ENCODE data around the gene TMEM52. TPM values are rescaled to one million over a fixed set of nuclear protein-coding genes. Genes with fewer than 3 reads are reported as not detected.

TMEM52 gene
- total and polyA plus RNA-seq, 2 experiments from 2014 or later: 3.6 to 5.8 TPM

DNA sequence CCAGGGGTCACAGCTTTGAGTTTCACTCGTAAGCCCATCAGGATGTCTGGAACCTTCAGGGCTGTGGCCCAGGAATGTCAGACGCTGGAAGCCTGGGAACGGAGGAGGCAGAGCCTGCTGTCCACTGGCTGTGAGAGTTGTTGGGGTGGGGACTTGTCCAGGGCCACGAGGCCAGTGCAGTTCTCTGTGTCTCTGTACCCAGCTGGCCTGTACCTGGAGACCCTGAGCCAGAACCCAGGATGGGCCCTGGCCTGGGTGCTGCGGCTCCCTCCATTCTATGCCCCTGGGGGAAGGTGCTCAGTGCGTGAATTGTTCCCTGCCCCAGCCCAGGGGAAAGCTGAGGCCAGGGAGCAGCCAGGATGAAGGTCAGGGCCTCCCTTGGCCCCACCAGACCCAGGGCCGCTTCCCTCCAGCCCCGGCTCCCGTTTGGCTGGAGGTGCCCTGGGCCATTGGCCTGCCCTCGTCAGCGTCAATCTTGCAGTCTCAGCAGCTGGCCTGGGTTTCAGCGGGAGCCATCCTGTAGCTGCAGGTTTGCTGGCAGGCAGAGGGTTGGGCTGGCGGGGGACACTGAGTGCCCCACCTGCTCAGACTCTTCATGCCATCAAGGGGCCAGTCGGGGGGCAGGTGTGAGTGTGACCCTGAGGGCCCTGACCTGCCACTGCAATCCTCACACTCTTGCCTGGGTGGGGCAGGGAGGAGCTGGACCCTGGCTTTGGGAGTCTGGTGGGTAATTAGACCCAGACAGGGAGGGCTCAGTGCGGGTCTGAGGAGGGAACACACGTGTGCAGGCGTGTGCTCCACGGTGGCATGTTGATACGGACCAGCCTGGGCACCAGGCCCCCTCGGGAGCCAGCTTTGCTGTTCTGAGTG is 4.7 kb downstream of the TMEM52 start:
- WGBS (ENCODE audit: low lambda C conversion rate, missing lambda C conversion rate): 73% methylated on average over 18 of the region's 20 CpGs
- H2AFZ ChIP-seq: no peak overlapping the region
- no peaks in the 10 kb centered on the region for H3K36me3 ChIP-seq (replicated peaks; ENCODE audit: insufficient read depth, low read depth)
- H3K4me3 ChIP-seq: no peak overlapping the region
- no peak overlapping the region for H3K4me2 ChIP-seq
- H3K79me2 ChIP-seq: no peaks in the 10 kb centered on the region
- no peaks in the 10 kb centered on the region for H3K9me3 ChIP-seq (ENCODE audit: low read depth)
- H3K4me1 ChIP-seq (ENCODE audit: insufficient read depth): peaks cover 12% of the 10 kb centered on the region
- H4K20me1 ChIP-seq (ENCODE audit: insufficient read depth, poor library complexity, severe bottlenecking): no peaks in the 10 kb centered on the region
- H3K9me2 ChIP-seq (replicated peaks; ENCODE audit: insufficient read depth): no peaks in the 10 kb centered on the region
- H3K27ac ChIP-seq: no peak overlapping the region
- TF ChIP-seq EZH2phosphoT487 (IDR thresholded peaks at IDR 0.05; ENCODE audit: low read depth, severe bottlenecking, unreplicated experiment) (no peak), EZH2 (IDR thresholded peaks at IDR 0.05; ENCODE audit: borderline replicate concordance) (no peak)
- TF ChIP-seq, protein P1, sequence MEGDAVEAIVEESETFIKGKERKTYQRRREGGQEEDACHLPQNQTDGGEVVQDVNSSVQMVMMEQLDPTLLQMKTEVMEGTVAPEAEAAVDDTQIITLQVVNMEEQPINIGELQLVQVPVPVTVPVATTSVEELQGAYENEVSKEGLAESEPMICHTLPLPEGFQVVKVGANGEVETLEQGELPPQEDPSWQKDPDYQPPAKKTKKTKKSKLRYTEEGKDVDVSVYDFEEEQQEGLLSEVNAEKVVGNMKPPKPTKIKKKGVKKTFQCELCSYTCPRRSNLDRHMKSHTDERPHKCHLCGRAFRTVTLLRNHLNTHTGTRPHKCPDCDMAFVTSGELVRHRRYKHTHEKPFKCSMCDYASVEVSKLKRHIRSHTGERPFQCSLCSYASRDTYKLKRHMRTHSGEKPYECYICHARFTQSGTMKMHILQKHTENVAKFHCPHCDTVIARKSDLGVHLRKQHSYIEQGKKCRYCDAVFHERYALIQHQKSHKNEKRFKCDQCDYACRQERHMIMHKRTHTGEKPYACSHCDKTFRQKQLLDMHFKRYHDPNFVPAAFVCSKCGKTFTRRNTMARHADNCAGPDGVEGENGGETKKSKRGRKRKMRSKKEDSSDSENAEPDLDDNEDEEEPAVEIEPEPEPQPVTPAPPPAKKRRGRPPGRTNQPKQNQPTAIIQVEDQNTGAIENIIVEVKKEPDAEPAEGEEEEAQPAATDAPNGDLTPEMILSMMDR (IDR thresholded peaks at IDR 0.05; ENCODE audit: poor library complexity): no peak
- H3K27me3 ChIP-seq: no peaks in the 10 kb centered on the region
- peak; percentile 25 for DNase-seq (ENCODE audit: low spot score)

GRCh38 chr1:1911350-1912041 is 7.6 kb downstream of the TMEM52 start:
- Histone ChIP-seq H3K4me3 (no peak overlapping the region), H3K9me3 (ENCODE audit: low read depth) (no peaks in the 10 kb centered on the region), H4K20me1 (ENCODE audit: insufficient read depth, poor library complexity, severe bottlenecking) (no peaks in the 10 kb centered on the region), H3K27ac (no peak overlapping the region), H3K4me2 (no peak overlapping the region), H3K79me2 (peaks cover 9% of the 10 kb centered on the region), H2AFZ (no peak overlapping the region), H3K27me3 (no peaks in the 10 kb centered on the region), H3K9me2 (replicated peaks; ENCODE audit: insufficient read depth) (no peaks in the 10 kb centered on the region), H3K4me1 (ENCODE audit: insufficient read depth) (peaks cover 16% of the 10 kb centered on the region), H3K36me3 (replicated peaks; ENCODE audit: insufficient read depth, low read depth) (no peaks in the 10 kb centered on the region)
- 91% methylated on average over 12 of the region's 13 CpGs for WGBS (ENCODE audit: low lambda C conversion rate, missing lambda C conversion rate)
- TF ChIP-seq EZH2 (IDR thresholded peaks at IDR 0.05; ENCODE audit: borderline replicate concordance) (no peak), EZH2phosphoT487 (IDR thresholded peaks at IDR 0.05; ENCODE audit: low read depth, severe bottlenecking, unreplicated experiment) (no peak)
- TF ChIP-seq, protein P1 (IDR thresholded peaks at IDR 0.05; ENCODE audit: poor library complexity): no peak
- DNase-seq (ENCODE audit: low spot score): peak; percentile 3

DNA sequence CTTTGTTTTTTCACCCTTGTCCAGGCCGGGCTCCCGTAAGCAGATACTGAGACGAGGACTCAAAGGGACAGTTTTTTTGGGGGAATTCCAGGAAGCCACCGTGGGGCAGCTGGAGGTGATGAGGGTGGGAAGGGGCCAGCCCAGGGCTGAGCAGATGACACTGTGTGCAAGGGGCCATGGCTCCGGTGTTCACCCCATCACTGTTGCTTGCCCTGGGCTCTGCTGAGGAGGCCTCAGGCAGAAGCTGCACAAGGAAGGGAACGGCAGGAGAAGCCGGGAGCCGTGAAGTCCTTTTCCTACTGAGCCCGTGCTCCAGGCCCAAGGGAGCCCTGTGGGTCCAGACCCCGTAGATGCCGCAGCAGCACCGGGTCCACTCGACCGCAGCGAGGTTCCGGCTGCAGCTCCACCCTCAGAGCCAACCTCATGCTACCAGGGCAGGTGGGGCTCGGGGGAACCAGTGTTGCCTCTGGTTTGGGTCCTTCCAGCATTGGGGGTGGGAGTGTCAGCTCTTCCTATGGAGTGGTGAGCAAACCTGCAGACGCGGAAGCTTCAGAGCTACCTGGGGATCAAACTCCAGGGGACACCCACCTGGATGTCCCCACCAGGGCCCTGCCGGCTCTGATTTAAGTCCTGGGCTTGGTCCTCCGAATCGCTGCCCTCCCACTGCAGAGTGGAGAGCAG is 8.3 kb downstream of the TMEM52 start:
- Histone ChIP-seq H4K20me1 (ENCODE audit: insufficient read depth, poor library complexity, severe bottlenecking) (no peaks in the 10 kb centered on the region), H3K79me2 (peaks cover 9% of the 10 kb centered on the region), H3K9me2 (replicated peaks; ENCODE audit: insufficient read depth) (no peaks in the 10 kb centered on the region), H3K27me3 (no peaks in the 10 kb centered on the region), H2AFZ (no peak overlapping the region), H3K4me3 (no peak overlapping the region), H3K27ac (no peak overlapping the region), H3K9me3 (ENCODE audit: low read depth) (no peaks in the 10 kb centered on the region), H3K36me3 (replicated peaks; ENCODE audit: insufficient read depth, low read depth) (no peaks in the 10 kb centered on the region), H3K4me2 (no peak overlapping the region), H3K4me1 (ENCODE audit: insufficient read depth) (peaks cover 16% of the 10 kb centered on the region)
- WGBS (ENCODE audit: low lambda C conversion rate, missing lambda C conversion rate): 95% methylated on average over 20 of the region's 22 CpGs
- DNase-seq (ENCODE audit: low spot score): peak; percentile 6
- TF ChIP-seq, protein P1 (IDR thresholded peaks at IDR 0.05; ENCODE audit: poor library complexity): no peak
- no peak for TF ChIP-seq EZH2phosphoT487 (IDR thresholded peaks at IDR 0.05; ENCODE audit: low read depth, severe bottlenecking, unreplicated experiment)
- no peak for TF ChIP-seq EZH2 (IDR thresholded peaks at IDR 0.05; ENCODE audit: borderline replicate concordance)

Measured in hepatocyte (in vitro differentiated cells).